Small intestine (tissue), 7 donors: ENCODE results near the gene CIT. TPM values are rescaled to one million over a fixed set of nuclear protein-coding genes. Genes with fewer than 3 reads are reported as not detected.

Experiments used
- DNase-seq, 2 donors: peaks; one replicate each; pipeline versions ENCODE4 v3.0.0 to v3.0.0-alpha.2; 2013
- FAIRE-seq: peaks from 2 replicates; lab custom pipeline; 2012; peaks lifted over from hg19 to GRCh38; lab: Jason Lieb, UNC
- H3K27ac ChIP-seq, 3 donors: one replicate each; pipeline ENCODE4 v1.5.1; 2013; ENCODE audit warnings: low read length in 2 of 3, mild to moderate bottlenecking in 2 of 3, control low read depth in 1 of 3, inconsistent platforms in 1 of 3, low read depth in 1 of 3, moderate library complexity in 1 of 3
- H3K27me3 ChIP-seq, 3 donors: one replicate each; pipeline ENCODE4 v1.6.1; 2013; ENCODE audit warnings: low read length in 3 of 3, inconsistent platforms in 1 of 3; ENCODE audit not compliant: control insufficient read depth in 3 of 3, insufficient read depth in 3 of 3
- H3K36me3 ChIP-seq, 3 donors: one replicate each; pipeline ENCODE4 v1.6.1; 2013; ENCODE audit warnings: low read length in 3 of 3, inconsistent platforms in 1 of 3, low read depth in 1 of 3, mild to moderate bottlenecking in 1 of 3, moderate library complexity in 1 of 3; ENCODE audit not compliant: control insufficient read depth in 3 of 3, insufficient read depth in 2 of 3
- H3K4me1 ChIP-seq, 3 donors: one replicate each; pipeline ENCODE4 v1.6.1; 2013; ENCODE audit warnings: low read length in 2 of 3, inconsistent platforms in 1 of 3, low read depth in 1 of 3, mild to moderate bottlenecking in 1 of 3, moderate library complexity in 1 of 3; ENCODE audit not compliant: control insufficient read depth in 3 of 3, insufficient read depth in 2 of 3
- H3K4me3 ChIP-seq, 3 donors: one replicate each; pipeline ENCODE4 v1.5.1; 2013; ENCODE audit warnings: low read length in 3 of 3, control low read depth in 1 of 3, inconsistent platforms in 1 of 3, low read depth in 1 of 3, mild to moderate bottlenecking in 1 of 3, moderate library complexity in 1 of 3
- H3K9me3 ChIP-seq, 2 donors: one replicate each; pipeline ENCODE4 v1.6.1; 2013; ENCODE audit warnings: low read depth in 1 of 2, low read length in 1 of 2; ENCODE audit not compliant: control insufficient read depth in 2 of 2, insufficient read depth in 1 of 2
- WGBS, 3 donors: extraction: QIAGEN DNeasy Blood & Tissue Kit; methylation state at CpG; one replicate each; pipeline ENCODE4 v1.1.7; 2013; 5-methylcytosine and 5-hydroxymethylcytosine counted together
- polyA plus RNA-seq, 4 donors: library from polyadenylated mRNA; stranded (reverse) in 3 of 4; unstranded in 1 of 4; fragments of 200-250 nt in 3 of 4; fragments of 120-200 nt in 1 of 4; gene quantifications; one replicate each; pipeline versions ENCODE4 v1.2.1 to v1.2.3, GENCODE V29; 2013
- donor health status: healthy with polysubstance abuse.
- donor health status: control.
- donor health status: control.
- donor health status: Bipolar disorder and iron deficiency.
- donor health status: healthy.

The CIT gene
- polyA plus RNA-seq, 4 donors = 0.22 to 6.5 (median 4.6) TPM

GRCh38 chr12:119696943-119697342 lies 180.2 kb downstream of the CIT start:
- Histone ChIP-seq H3K9me3 (no peaks in the 10 kb centered on the region), H3K27ac (no peak overlapping the region), H3K4me3 (no peak overlapping the region), H3K27me3 (no peaks in the 10 kb centered on the region), H3K36me3 (peaks cover 0 to 20% (median 4%) of the 10 kb centered on the region in 3 donors), H3K4me1 (peaks cover 3 to 27% (median 7%) of the 10 kb centered on the region in 3 donors)
- DNase-seq = no peak
- no peak for FAIRE-seq
- WGBS, 3 donors = 91 to 98% (median 94%) methylated on average over 5 of the region's 5 CpGs

GRCh38 chr12:119695034-119695433 lies 182.1 kb downstream of the CIT start:
- peak overlapping the region in 1 of 3 donors; percentile 62 for H3K27ac ChIP-seq
- peaks cover 8 to 37% (median 11%) of the 10 kb centered on the region in 3 donors for H3K4me1 ChIP-seq
- no peaks in the 10 kb centered on the region for H3K9me3 ChIP-seq
- DNase-seq = no peak
- H3K4me3 ChIP-seq = no peak overlapping the region
- WGBS, 3 donors = 80 to 86% (median 82%) methylated on average over 4 of the region's 4 CpGs
- H3K36me3 ChIP-seq = peaks cover 0 to 12% (median 4%) of the 10 kb centered on the region in 3 donors
- no peak for FAIRE-seq
- no peaks in the 10 kb centered on the region for H3K27me3 ChIP-seq

- no peak for FAIRE-seq
- H3K36me3 ChIP-seq = peaks cover 0 to 13% (median 0%) of the 10 kb centered on the region in 3 donors
- no peak overlapping the region for H3K4me3 ChIP-seq
- peaks cover 8 to 37% (median 11%) of the 10 kb centered on the region in 3 donors for H3K4me1 ChIP-seq
- no peaks in the 10 kb centered on the region for H3K27me3 ChIP-seq
- H3K27ac ChIP-seq = peak overlapping the region; percentile 66 to 84 (median 83)
- 15 to 65% (median 45%) methylated on average over 6 of the region's 6 CpGs for WGBS, 3 donors
- DNase-seq = peak; percentile 79 to 96
- no peaks in the 10 kb centered on the region for H3K9me3 ChIP-seq
Observed at GRCh38 chr12:119694111-119694510, 183.0 kb downstream of the CIT start.

GRCh38 chr12:119693511-119693910 lies 183.6 kb downstream of the CIT start:
- Histone ChIP-seq H3K4me1 (peaks cover 8 to 37% (median 11%) of the 10 kb centered on the region in 3 donors), H3K9me3 (no peaks in the 10 kb centered on the region), H3K36me3 (peaks cover 0 to 13% (median 0%) of the 10 kb centered on the region in 3 donors), H3K27ac (peak overlapping the region; percentile 66 to 84 (median 83)), H3K4me3 (no peak overlapping the region), H3K27me3 (no peaks in the 10 kb centered on the region)
- WGBS, 3 donors = 19 to 43% (median 37%) methylated on average over 1 of the region's 1 CpG
- no peak for DNase-seq
- FAIRE-seq = no peak

- Histone ChIP-seq H3K27ac (peak overlapping the region; percentile 66 to 84 (median 83)), H3K9me3 (no peaks in the 10 kb centered on the region), H3K27me3 (no peaks in the 10 kb centered on the region), H3K4me3 (no peak overlapping the region), H3K4me1 (peaks cover 8 to 37% (median 11%) of the 10 kb centered on the region in 3 donors), H3K36me3 (peaks cover 0 to 13% (median 0%) of the 10 kb centered on the region in 3 donors)
- WGBS, 3 donors = 15 to 29% (median 26%) methylated on average over 6 of the region's 6 CpGs
- DNase-seq (peak; percentile 91 to 99), FAIRE-seq (peak; percentile 59)
Observed at GRCh38 chr12:119692997-119693396, 184.1 kb downstream of the CIT start.

- peaks cover 8 to 37% (median 11%) of the 10 kb centered on the region in 3 donors for H3K4me1 ChIP-seq
Observed at GRCh38 chr12:119692410-119692809, 184.7 kb downstream of the CIT start.

GRCh38 chr12:119691202-119691810 lies 185.8 kb downstream of the CIT start:
- no peak for FAIRE-seq
- WGBS, 3 donors = 80 to 84% (median 81%) methylated on average over 6 of the region's 6 CpGs
- H3K27ac ChIP-seq = peak overlapping the region in 1 of 3 donors; percentile 84
- H3K27me3 ChIP-seq = no peaks in the 10 kb centered on the region
- H3K4me1 ChIP-seq = peaks cover 11 to 48% (median 11%) of the 10 kb centered on the region in 3 donors
- peak in 1 of 2 donors; percentile 56 for DNase-seq
- H3K4me3 ChIP-seq = no peak overlapping the region
- peaks cover 0 to 14% (median 0%) of the 10 kb centered on the region in 3 donors for H3K36me3 ChIP-seq
- no peaks in the 10 kb centered on the region for H3K9me3 ChIP-seq

More at GRCh38 chr12:119692410-119692809, 184.7 kb downstream of the CIT start:
- no peak for FAIRE-seq
- DNase-seq = no peak
- Histone ChIP-seq H3K4me3 (no peak overlapping the region), H3K9me3 (no peaks in the 10 kb centered on the region), H3K27me3 (no peaks in the 10 kb centered on the region), H3K27ac (peak overlapping the region; percentile 66 to 84 (median 69)), H3K36me3 (peaks cover 0 to 8% (median 0%) of the 10 kb centered on the region in 3 donors)
- 51 to 59% (median 58%) methylated on average over 5 of the region's 5 CpGs for WGBS, 3 donors

GRCh38 chr12:119689935-119690500 lies 187.1 kb downstream of the CIT start:
- Histone ChIP-seq H3K27ac (no peak overlapping the region), H3K36me3 (peaks cover 0 to 16% (median 0%) of the 10 kb centered on the region in 3 donors), H3K27me3 (no peaks in the 10 kb centered on the region), H3K4me3 (no peak overlapping the region), H3K9me3 (no peaks in the 10 kb centered on the region), H3K4me1 (peaks cover 11 to 59% (median 12%) of the 10 kb centered on the region in 3 donors)
- DNase-seq (no peak), FAIRE-seq (no peak)
- 97 to 98% (median 98%) methylated on average over 37 to 38 of the region's 38 CpGs for WGBS, 3 donors
